ENCODE measurements around the gene TJP3.

Gene TJP3

DNA sequence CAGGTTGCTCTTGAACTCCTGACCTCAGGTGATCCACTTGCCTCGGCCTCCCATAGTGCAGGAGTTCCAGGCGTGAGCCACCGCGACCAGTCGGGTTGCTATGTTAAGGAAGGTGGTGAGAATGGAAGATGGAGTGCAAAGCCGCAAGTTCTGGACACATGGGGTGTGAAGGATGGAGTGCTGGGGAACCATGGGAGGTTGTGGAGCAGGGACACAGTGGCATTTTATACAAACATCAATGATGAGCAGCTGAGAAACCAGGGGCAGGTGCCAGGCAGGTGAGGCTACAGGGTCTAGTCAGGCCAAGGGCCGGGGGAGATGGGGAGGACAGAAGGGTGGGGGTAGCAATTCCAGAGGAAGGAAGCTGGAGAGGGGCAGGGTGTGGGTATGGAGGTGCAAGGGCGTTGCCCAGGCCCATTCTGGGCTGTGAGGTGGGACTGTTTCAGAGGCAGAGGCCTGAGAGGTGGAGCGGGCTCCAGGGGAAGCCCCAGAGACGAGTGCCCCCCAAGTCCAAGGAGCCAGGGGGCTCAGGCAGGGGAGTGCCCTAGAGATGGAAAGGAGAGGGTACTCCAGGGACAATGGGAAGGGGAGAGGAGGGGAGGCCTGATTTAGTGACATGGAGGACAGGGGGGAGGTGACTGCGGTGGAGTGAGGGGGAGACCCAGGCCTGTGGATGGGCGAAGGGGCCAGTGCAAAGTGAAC, 65.8 kb downstream of the TJP3 start:
- no peak overlapping the region for H3K27ac ChIP-seq (replicated peaks; ENCODE audit: low read length)
- H3K18ac ChIP-seq (ENCODE audit: low read length) = peak overlapping the region; percentile 53
- no peak overlapping the region for H4K8ac ChIP-seq (ENCODE audit: low read depth, low read length)
- H3K14ac ChIP-seq (ENCODE audit: low read length) = no peak overlapping the region
- H2BK5ac ChIP-seq (ENCODE audit: low read length) = no peak overlapping the region
- H3K36me3 ChIP-seq (replicated peaks in 1 of 2; ENCODE audit: control insufficient read depth in 2 of 2, insufficient read depth in 2 of 2, low read length in 2 of 2) = no peaks in the 10 kb centered on the region
- H2AK5ac ChIP-seq (ENCODE audit: low read depth, low read length) = peak overlapping the region; percentile 87
- H4K91ac ChIP-seq (ENCODE audit: low read depth, low read length, poor library complexity) = no peak overlapping the region
- no peaks in the 10 kb centered on the region for H3K79me1 ChIP-seq (ENCODE audit: low read depth, low read length)
- no peak overlapping the region for H2AFZ ChIP-seq (ENCODE audit: low read length)
- no peak overlapping the region for H3K23ac ChIP-seq (ENCODE audit: low read depth, low read length, poor library complexity)
- H3K4me1 ChIP-seq (ENCODE audit: control insufficient read depth in 2 of 2, insufficient read depth in 1 of 2, low read depth in 1 of 2, low read length in 2 of 2) = peaks cover 0 to 11% of the 10 kb centered on the region in 2 donors
- H3K9ac ChIP-seq (ENCODE audit: low read depth, low read length, poor library complexity) = no peak overlapping the region
- no peak overlapping the region for H3K4me2 ChIP-seq (ENCODE audit: insufficient read depth, low read length, poor library complexity, severe bottlenecking)
- no peak overlapping the region for H2BK12ac ChIP-seq (ENCODE audit: low read length)
- H3K9me3 ChIP-seq (replicated peaks in 1 of 2; ENCODE audit: control insufficient read depth in 2 of 2, insufficient read depth in 1 of 2, low read depth in 1 of 2, low read length in 2 of 2) = no peaks in the 10 kb centered on the region
- no CpG with 5 or more reads among the region's 12 CpGs for WGBS, 2 donors (ENCODE audit: extremely low coverage in 2 of 2, insufficient read length in 2 of 2, insufficient replicate concordance in 1 of 2)
- H2BK15ac ChIP-seq (ENCODE audit: low read length) = peak overlapping the region; percentile 75
- H3K4ac ChIP-seq (ENCODE audit: low read length) = no peak overlapping the region
- DNase-seq (ENCODE audit: low spot score) = no peak
- no peak overlapping the region for H2BK120ac ChIP-seq (ENCODE audit: low read depth, low read length)
- H3K27me3 ChIP-seq (ENCODE audit: control insufficient read depth in 3 of 3, insufficient read depth in 3 of 3, low read depth in 1 of 3, low read length in 3 of 3) = peaks cover 0 to 5% (median 0%) of the 10 kb centered on the region in 3 experiments
- no peak overlapping the region for H3K4me3 ChIP-seq (ENCODE audit: low read length in 2 of 2)

GRCh38 chr19:3774621-3775373, 66.6 kb downstream of the TJP3 start:
- peak overlapping the region; percentile 87 for H2AK5ac ChIP-seq (ENCODE audit: low read depth, low read length)
- no peak overlapping the region for H3K4me2 ChIP-seq (ENCODE audit: insufficient read depth, low read length, poor library complexity, severe bottlenecking)
- no peak overlapping the region for H2BK120ac ChIP-seq (ENCODE audit: low read depth, low read length)
- no peak overlapping the region for H2BK5ac ChIP-seq (ENCODE audit: low read length)
- peak overlapping the region; percentile 32 for H3K9ac ChIP-seq (ENCODE audit: low read depth, low read length, poor library complexity)
- H3K79me1 ChIP-seq (ENCODE audit: low read depth, low read length) = no peaks in the 10 kb centered on the region
- no peak overlapping the region for H4K91ac ChIP-seq (ENCODE audit: low read depth, low read length, poor library complexity)
- peak overlapping the region; percentile 45 for H3K4ac ChIP-seq (ENCODE audit: low read length)
- WGBS, 2 donors (ENCODE audit: extremely low coverage in 2 of 2, insufficient read length in 2 of 2, insufficient replicate concordance in 1 of 2) = no CpG with 5 or more reads among the region's 25 CpGs
- no peak overlapping the region for H3K27ac ChIP-seq (replicated peaks; ENCODE audit: low read length)
- peak overlapping the region; percentile 62 for H2BK15ac ChIP-seq (ENCODE audit: low read length)
- no peaks in the 10 kb centered on the region for H3K36me3 ChIP-seq (replicated peaks in 1 of 2; ENCODE audit: control insufficient read depth in 2 of 2, insufficient read depth in 2 of 2, low read length in 2 of 2)
- H3K18ac ChIP-seq (ENCODE audit: low read length) = peak overlapping the region; percentile 84
- no peak overlapping the region for H2AFZ ChIP-seq (ENCODE audit: low read length)
- no peak overlapping the region for H4K8ac ChIP-seq (ENCODE audit: low read depth, low read length)
- DNase-seq (ENCODE audit: low spot score) = no peak
- peaks cover 0 to 5% (median 0%) of the 10 kb centered on the region in 3 experiments for H3K27me3 ChIP-seq (ENCODE audit: control insufficient read depth in 3 of 3, insufficient read depth in 3 of 3, low read depth in 1 of 3, low read length in 3 of 3)
- H3K23ac ChIP-seq (ENCODE audit: low read depth, low read length, poor library complexity) = no peak overlapping the region
- peaks cover 0 to 11% of the 10 kb centered on the region in 2 donors for H3K4me1 ChIP-seq (ENCODE audit: control insufficient read depth in 2 of 2, insufficient read depth in 1 of 2, low read depth in 1 of 2, low read length in 2 of 2)
- H3K14ac ChIP-seq (ENCODE audit: low read length) = no peak overlapping the region
- H3K9me3 ChIP-seq (replicated peaks in 1 of 2; ENCODE audit: control insufficient read depth in 2 of 2, insufficient read depth in 1 of 2, low read depth in 1 of 2, low read length in 2 of 2) = no peaks in the 10 kb centered on the region
- no peak overlapping the region for H2BK12ac ChIP-seq (ENCODE audit: low read length)
- H3K4me3 ChIP-seq (ENCODE audit: low read length in 2 of 2) = no peak overlapping the region

GRCh38 chr19:3775374-3775711, 67.2 kb downstream of the TJP3 start:
- no peak overlapping the region for H2BK5ac ChIP-seq (ENCODE audit: low read length)
- no peak overlapping the region for H4K8ac ChIP-seq (ENCODE audit: low read depth, low read length)
- H3K27ac ChIP-seq (replicated peaks; ENCODE audit: low read length) = no peak overlapping the region
- no CpG with 5 or more reads among the region's 2 CpGs for WGBS, 2 donors (ENCODE audit: extremely low coverage in 2 of 2, insufficient read length in 2 of 2, insufficient replicate concordance in 1 of 2)
- no peak overlapping the region for H3K4me3 ChIP-seq (ENCODE audit: low read length in 2 of 2)
- no peaks in the 10 kb centered on the region for H3K79me1 ChIP-seq (ENCODE audit: low read depth, low read length)
- no peak for DNase-seq (ENCODE audit: low spot score)
- peaks cover 0 to 5% (median 0%) of the 10 kb centered on the region in 3 experiments for H3K27me3 ChIP-seq (ENCODE audit: control insufficient read depth in 3 of 3, insufficient read depth in 3 of 3, low read depth in 1 of 3, low read length in 3 of 3)
- H3K36me3 ChIP-seq (replicated peaks in 1 of 2; ENCODE audit: control insufficient read depth in 2 of 2, insufficient read depth in 2 of 2, low read length in 2 of 2) = no peaks in the 10 kb centered on the region
- peak overlapping the region; percentile 80 for H2AK5ac ChIP-seq (ENCODE audit: low read depth, low read length)
- peak overlapping the region; percentile 10 for H2BK120ac ChIP-seq (ENCODE audit: low read depth, low read length)
- H3K23ac ChIP-seq (ENCODE audit: low read depth, low read length, poor library complexity) = peak overlapping the region; percentile 39
- H4K91ac ChIP-seq (ENCODE audit: low read depth, low read length, poor library complexity) = no peak overlapping the region
- no peak overlapping the region for H3K4me2 ChIP-seq (ENCODE audit: insufficient read depth, low read length, poor library complexity, severe bottlenecking)
- no peak overlapping the region for H2BK15ac ChIP-seq (ENCODE audit: low read length)
- H2BK12ac ChIP-seq (ENCODE audit: low read length) = no peak overlapping the region
- H3K18ac ChIP-seq (ENCODE audit: low read length) = peak overlapping the region; percentile 57
- no peak overlapping the region for H2AFZ ChIP-seq (ENCODE audit: low read length)
- H3K9ac ChIP-seq (ENCODE audit: low read depth, low read length, poor library complexity) = no peak overlapping the region
- H3K4ac ChIP-seq (ENCODE audit: low read length) = no peak overlapping the region
- no peaks in the 10 kb centered on the region for H3K9me3 ChIP-seq (replicated peaks in 1 of 2; ENCODE audit: control insufficient read depth in 2 of 2, insufficient read depth in 1 of 2, low read depth in 1 of 2, low read length in 2 of 2)
- peak overlapping the region; percentile 72 for H3K14ac ChIP-seq (ENCODE audit: low read length)
- H3K4me1 ChIP-seq (ENCODE audit: control insufficient read depth in 2 of 2, insufficient read depth in 1 of 2, low read depth in 1 of 2, low read length in 2 of 2) = peaks cover 0 to 11% of the 10 kb centered on the region in 2 donors

DNA sequence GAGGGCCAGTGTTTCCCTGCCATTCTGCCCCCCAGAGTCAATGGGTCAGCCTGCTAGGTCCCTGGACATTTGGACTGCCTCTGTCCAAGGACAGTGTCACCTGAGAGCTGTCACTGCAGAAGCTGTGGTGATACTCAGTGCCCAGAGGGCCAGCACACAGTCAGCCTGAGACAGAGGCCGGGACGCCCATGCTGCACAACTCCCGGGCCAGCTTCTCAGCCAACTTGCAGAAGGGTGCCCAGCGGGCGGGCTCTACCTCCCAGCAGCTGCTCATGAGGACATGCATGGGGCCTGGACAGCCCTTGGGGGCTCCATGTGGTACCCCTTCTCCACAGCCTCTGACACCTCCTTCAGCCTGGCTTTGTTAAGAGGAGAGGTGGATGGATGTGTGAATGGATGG, 67.6 kb downstream of the TJP3 start:
- Histone ChIP-seq H3K23ac (ENCODE audit: low read depth, low read length, poor library complexity) (peak overlapping the region; percentile 39), H3K9ac (ENCODE audit: low read depth, low read length, poor library complexity) (no peak overlapping the region), H3K18ac (ENCODE audit: low read length) (peak overlapping the region; percentile 57), H3K27ac (replicated peaks; ENCODE audit: low read length) (no peak overlapping the region), H3K4ac (ENCODE audit: low read length) (no peak overlapping the region), H3K9me3 (replicated peaks in 1 of 2; ENCODE audit: control insufficient read depth in 2 of 2, insufficient read depth in 1 of 2, low read depth in 1 of 2, low read length in 2 of 2) (peaks cover 0 to 1% of the 10 kb centered on the region in 2 donors), H3K4me3 (ENCODE audit: low read length in 2 of 2) (no peak overlapping the region), H3K27me3 (ENCODE audit: control insufficient read depth in 3 of 3, insufficient read depth in 3 of 3, low read depth in 1 of 3, low read length in 3 of 3) (peaks cover 0 to 5% (median 0%) of the 10 kb centered on the region in 3 experiments), H3K4me2 (ENCODE audit: insufficient read depth, low read length, poor library complexity, severe bottlenecking) (no peak overlapping the region), H4K8ac (ENCODE audit: low read depth, low read length) (no peak overlapping the region), H2BK5ac (ENCODE audit: low read length) (no peak overlapping the region), H4K91ac (ENCODE audit: low read depth, low read length, poor library complexity) (peak overlapping the region; percentile 46), H3K4me1 (ENCODE audit: control insufficient read depth in 2 of 2, insufficient read depth in 1 of 2, low read depth in 1 of 2, low read length in 2 of 2) (peaks cover 0 to 11% of the 10 kb centered on the region in 2 donors), H2AK5ac (ENCODE audit: low read depth, low read length) (peak overlapping the region; percentile 80), H2AFZ (ENCODE audit: low read length) (no peak overlapping the region), H2BK15ac (ENCODE audit: low read length) (peak overlapping the region; percentile 97), H3K79me1 (ENCODE audit: low read depth, low read length) (no peaks in the 10 kb centered on the region), H3K36me3 (replicated peaks in 1 of 2; ENCODE audit: control insufficient read depth in 2 of 2, insufficient read depth in 2 of 2, low read length in 2 of 2) (no peaks in the 10 kb centered on the region), H3K14ac (ENCODE audit: low read length) (peak overlapping the region; percentile 72), H2BK120ac (ENCODE audit: low read depth, low read length) (peak overlapping the region; percentile 10), H2BK12ac (ENCODE audit: low read length) (no peak overlapping the region)
- no CpG with 5 or more reads among the region's 5 CpGs for WGBS, 2 donors (ENCODE audit: extremely low coverage in 2 of 2, insufficient read length in 2 of 2, insufficient replicate concordance in 1 of 2)
- DNase-seq (ENCODE audit: low spot score) = no peak
